HTERT RPE-1 (cell line): ENCODE data around the gene NAB2.
"Not testable (repeated sequence)": the region's sequence is repeated elsewhere in the genome, so short reads cannot be mapped to it uniquely, and the experiment has no call there.

Experiments
- in situ Hi-C: fragments of 300-500 bp; cut with MboI; formaldehyde crosslinking; loops from 4 replicates; pipeline ENCODE4 v1.14.3; 2020; ENCODE audit warnings: low sequenced_read_pairs

NAB2 gene

DNA sequence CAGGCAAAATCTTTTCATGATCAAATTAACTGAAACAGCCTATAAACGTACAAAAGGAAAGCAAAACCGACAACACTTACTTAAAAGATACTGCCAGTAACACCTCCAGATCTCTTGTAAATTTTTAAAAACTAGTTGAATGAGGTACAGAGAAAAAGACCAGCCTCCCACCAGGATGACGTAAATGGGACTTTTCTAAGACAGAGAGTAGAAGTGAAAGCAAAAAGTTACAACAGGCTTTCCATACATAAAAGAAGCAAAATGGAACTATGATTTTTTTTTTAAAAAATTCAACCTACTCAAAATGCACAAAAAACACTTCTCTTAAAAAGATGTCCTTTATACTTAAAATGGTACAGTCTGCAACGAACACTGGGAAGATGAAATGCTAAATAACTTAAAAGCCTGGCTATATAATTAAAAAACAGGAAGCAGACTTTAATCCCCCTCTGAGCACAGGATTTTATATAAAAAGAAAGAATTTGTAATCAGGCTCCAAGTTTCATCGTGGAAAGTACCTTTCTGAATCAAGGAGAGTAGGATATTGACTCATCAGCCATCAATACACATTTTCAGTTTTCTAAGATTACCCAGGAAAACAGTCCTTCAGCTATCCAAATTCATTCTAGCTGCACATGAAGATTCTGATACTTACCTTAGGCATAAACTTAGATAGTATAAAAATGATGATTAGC lies 24.8 kb upstream of the NAB2 start:
- in situ Hi-C loops, result no loop called here

DNA sequence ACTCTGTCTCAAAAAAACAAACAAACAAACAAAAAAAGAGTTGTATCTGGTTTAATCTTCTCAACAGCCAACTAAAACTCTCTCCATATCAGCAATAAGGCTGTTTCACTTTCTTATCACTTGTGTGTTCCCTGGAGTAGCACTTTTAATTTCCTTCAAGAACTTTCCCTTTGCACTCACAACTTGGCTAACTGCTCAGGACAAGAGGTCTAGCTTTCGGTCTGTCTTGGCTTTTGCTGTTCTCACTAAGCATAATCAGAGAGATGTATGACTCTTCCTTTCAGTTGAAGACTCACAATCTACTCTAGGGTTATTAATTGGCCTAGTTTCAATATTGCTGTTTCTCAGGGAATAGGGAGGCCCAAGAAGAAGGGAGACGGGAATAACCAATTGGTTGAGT lies 22.7 kb upstream of the NAB2 start:
- in situ Hi-C loops, result no loop called here

DNA sequence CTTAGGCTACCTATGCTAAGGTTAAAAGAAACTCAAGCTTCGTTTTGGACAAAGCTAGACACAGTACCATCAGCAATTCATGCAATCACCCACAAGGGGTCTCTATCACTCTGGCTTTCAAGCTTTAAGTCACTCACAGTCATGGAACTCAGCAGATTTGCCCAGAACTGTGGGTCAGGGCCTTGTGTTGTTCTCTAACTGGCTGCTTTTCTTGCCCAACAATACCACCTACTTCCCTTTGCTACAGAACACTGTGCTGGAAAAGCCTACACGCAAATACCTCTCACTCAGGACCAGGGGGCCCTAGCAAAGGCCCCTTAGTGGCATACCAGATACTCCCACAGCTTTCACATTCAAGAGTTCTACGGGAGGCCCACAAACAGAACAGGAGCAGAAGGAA lies 19.4 kb upstream of the NAB2 start:
- in situ Hi-C loops, result no loop called here

DNA sequence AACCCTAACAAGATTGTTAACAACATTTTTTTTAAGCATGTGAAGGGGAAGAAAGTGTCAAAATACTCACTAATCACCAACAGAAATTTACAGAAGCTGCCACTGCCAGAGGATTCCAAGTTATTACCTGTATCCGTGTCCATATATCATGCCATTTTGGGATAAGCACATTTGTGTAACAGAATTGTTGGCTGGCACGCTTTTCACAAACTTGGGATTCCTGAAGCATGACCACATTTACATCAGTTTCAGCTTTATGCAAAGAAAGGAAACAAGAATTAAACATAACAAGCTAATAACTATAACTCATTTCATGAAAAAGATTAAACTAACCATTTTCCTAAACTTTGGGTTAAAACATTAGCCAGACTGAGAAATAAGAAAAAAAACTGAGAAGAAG lies 16.3 kb upstream of the NAB2 start:
- in situ Hi-C loops, result no loop called here

DNA sequence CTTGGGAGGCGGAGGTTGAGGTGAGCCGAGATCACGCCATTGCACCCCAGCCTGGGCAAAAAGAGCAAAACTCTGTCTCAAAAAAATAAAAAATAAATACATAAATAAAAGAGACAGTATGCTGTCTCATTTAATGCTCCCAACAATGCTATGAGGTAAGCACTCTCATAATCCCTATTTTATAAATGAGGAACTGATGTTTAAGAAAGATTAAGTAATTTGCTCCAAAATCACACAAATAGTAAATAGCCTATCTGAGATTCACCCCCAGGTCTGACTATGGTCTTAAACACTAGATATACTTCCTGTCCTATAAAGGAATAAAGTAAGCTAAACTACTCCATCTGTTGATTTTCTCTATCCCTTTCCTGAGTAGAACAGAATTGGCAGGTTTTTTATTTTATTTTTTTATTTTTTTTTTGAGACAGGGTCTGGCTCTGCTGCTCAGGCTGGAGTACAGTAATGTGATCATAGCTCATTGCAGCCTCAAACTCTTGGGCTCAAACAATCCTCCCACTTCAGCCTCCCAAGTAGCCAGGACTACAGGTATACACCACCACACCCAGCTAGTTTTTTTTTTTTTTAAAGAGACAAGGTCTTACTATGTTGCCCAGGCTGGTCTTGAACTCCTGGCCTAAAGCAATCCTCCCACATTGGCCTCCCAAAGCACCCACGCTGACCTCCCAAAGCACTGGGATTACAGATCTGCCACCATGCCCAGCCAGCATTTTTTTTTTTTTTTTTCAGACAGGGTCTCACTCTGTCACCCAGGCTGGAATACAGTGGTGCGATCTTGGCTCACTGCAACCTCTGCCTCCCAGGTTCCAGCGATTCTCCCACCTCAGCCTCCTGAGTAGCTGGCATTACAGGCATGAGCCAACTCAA lies 15.1 kb upstream of the NAB2 start:
- in situ Hi-C loops, result not testable (repeated sequence)

DNA sequence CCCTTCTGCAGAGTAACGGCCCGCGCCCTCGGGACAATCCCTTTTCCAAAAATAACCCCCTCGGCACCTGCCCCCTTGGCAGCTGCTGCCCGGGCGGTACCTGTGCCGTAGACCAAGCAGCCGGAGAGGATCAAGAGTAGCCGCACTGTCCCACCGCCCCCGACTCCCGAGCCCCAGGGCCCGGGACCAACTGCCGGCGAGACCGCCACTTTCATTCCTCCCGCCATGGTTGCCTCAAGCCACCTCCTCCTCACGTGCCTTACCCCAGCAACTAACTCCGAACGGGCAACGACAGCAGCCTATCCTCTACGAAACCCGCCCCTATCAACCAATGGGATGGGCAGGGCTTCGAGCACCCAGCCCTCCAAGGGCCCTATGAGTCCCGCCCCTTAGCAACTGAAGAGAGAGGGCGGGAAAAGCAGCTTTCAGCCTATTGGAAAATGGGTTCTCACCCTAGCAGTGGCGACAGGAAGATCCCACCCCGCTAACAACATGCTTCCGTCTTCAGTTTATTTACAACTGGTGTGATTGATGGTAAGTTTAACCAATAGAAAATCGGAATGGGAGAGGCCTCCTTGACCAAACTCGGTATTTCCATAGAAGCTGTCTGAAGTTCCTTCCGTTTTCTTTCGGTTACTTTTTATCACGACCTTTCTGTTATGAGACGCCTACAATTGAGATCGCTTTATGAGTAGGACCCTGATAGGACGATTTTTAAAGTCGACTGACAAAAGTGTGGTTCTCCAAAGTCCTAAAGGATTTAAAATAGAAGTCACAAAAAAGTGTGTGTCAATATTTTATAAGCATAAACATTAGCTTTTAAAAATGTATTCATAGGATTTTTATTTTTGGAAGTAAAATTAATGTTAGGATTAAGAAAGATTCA lies 10.2 kb upstream of the NAB2 start, which contains the start of gene NEMP1:
TSS of gene NEMP1 (minus strand) at position 273 of the 886 bp plus-strand sequence. CDS start at position 227, 46 bp downstream.
- in situ Hi-C loops, result no loop called here

DNA sequence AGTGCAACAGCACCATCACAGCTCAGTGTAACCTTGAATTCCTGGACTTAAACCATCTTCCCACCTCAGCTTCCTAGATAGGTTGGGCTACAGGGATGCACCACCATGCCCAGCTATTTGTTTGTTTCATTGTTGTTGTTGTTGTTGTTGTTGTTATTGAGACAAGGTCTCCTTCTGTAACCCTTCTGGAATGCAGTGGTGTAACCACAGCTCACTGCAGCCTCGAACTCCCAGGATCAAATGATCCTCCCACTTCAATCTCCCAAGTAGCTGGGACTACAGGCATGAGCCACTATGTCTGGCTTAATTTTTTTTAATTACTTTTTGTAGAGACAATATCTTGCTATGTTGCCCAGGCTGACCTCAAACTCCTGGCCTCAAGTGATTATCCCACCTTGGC lies 9.1 kb upstream of the NAB2 start:
- in situ Hi-C loops, result no loop called here

DNA sequence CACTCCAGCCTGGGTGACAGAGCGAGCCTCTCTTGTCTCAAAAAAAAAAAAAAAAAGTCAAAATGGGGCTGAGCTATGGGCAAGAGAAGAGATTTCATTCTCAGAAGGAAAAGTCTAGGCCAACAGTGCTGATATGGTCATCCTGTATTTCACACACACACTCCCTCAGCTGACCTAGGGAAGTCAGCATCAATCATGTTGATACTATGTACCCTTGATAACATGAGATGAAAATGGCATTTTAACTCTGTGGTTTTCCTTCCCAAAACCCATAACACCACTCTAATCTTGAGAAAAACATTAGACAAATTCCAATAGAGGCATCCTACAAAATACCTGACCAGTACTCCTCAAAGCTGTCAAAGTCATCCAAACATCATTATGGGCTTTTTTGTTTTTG lies 8.1 kb upstream of the NAB2 start:
- in situ Hi-C loops, result no loop called here

DNA sequence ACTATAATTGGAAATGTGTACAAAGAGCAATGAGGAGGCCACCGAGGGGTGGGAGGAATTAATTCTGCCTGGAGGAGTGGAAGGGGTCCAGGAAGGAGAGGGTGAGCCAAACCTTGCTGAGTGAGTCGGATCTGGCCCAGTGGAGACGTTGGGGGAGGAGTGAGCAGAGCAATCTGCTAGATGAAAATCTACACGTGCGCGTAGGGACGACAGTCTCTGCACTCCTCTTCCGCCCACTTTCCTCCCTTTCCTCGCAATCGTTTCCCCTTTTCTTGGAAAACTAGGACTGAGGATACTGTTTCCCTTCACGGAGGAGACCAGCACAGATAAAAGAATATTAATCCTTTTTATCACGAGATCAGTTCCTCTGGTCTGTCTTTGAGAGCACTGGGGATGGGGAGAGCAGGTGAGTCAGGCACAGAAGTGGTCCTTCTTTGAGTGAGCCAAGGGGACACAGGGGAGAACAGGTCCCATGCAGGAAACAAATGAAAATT lies 2.9 kb upstream of the NAB2 start:
- in situ Hi-C loops, result no loop called here

DNA sequence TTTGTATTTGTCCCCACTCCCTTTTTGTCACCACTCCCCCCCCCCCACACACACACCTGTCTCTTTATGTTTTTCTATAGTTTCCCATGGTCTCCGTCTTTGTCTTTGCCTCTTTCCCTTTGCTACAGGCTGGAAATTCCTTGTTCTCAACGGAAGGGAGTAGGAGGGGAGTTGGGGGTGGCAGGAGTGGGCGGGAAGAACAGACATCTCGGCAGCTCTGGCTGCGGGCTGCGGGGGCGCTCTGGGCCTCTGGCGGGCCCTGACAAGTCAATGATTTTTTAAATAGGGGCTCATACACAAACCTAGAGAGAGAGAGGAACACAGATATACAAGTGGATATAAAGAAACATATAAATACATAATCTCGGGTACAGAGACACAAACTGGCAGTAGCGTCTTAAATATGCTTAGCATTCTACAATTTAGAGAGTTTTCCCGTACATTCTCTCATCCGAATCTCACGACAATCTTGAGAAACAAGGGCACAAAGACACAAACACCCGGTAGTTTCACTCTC lies 2.4 kb upstream of the NAB2 start:
- in situ Hi-C loops, result no loop called here

DNA sequence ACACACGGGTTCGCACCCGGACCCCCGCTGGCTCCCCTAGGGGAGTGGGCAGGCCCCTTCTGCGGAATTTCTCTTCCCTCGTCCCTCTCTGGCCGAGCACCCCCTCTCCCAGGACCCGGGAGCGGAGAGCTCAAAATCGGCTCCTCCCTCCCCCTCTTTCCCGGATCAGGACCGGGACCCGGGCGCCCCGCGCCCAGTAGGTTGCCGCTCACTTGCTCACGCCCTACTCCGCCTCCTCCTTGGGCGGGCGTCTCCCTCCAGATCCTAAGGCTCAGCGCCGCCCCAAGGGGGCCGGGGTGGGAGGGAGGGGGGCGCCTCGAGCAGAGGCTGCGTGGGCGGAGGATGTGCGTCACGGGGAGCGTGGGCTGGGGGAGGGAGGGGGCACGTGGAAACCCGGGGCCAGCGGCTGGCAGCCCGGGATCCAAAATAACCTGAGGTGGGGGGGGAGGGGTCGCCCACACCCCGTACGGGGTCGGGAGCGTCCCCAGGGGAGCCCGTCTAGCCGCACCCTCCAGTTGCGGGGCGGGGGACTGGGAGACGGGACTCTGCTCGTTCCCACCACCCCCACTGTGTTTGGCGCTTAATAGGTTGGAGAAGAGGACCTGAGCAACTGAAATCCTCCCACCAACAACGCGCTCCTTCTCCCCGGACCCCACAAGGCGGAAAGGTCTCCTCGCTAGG lies 1.8 kb upstream of the NAB2 start:
- in situ Hi-C loops, result no loop called here

DNA sequence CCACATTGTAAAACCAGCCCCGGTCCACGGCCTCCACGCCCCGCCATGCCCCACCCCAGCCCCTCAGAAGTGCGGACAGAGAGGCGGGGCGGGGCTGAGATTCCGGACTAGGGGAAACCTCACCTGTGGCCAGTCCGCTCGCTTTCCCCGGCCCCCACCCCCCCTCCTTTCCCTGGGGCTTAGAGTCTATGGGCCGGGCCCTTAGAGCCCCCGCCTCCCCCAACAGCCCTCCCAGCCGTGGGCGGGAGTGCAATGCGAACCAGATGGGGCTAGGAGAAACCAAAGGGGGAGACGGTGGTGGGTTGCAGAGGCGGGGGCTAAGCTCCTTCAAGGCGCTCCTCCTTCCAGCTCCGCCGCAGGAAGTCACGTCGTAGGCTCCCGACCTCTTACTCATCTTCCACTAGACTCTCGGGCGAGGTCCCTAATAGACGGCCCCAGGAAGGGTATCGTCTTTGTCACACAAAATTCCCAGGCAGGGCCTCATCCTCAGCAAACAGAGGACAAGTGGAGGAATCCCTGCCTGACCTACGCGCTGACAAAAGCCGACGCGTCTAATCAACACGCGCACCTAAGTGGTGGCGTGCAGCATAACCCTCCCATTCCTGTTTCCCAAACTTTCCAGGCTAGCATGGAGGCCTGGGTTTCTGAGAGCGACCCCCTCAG lies 1.1 kb upstream of the NAB2 start:
- in situ Hi-C loops, result no loop called here

DNA sequence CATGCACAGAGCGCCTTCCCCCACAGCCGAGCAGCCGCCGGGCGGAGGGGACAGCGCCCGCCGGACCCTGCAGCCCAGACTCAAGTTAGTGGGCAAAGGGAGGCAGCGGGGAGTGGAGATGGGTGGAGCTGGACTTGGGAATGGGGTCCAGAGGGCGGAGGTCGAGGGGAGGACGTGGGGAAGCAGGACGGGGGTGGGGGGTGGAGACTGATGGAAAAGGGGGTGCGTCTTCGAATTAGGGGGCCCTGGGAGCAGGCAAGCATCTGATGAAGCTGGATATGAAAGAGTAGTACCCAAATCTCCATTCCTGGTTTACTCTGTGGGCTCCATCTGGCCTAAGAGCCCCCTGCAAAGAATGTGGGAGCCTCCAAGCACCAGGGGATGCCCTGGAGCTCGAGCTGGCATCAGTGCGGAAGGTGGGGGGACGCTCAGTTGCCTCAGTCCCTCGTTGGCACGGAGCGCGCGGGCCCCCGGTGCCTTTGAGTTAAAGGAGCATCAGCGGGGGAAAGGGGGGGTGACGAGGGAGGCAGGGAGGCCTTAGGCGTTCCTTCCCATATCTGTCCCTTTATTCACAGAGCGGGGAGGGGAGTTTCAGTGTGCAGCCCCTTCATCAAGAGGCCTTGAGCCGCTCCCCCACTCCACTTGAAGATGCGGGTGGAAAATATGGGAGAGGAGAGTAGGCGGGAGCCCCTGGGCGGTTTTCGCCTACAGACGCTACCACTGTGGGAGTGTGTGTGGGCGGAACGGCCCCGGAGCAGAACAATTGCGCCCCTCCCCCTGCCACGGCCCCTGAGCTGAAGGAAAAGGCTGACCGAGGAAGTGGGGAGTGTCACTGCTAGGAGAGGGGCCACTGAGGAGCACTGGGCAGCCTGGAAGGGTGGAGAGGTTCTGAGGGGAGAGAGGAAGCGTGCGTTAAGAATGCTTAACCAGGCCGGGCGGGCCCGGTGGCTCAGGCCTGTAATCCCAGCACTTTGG lies 644 bp downstream of the NAB2 start:
- in situ Hi-C loops, result no loop called here

DNA sequence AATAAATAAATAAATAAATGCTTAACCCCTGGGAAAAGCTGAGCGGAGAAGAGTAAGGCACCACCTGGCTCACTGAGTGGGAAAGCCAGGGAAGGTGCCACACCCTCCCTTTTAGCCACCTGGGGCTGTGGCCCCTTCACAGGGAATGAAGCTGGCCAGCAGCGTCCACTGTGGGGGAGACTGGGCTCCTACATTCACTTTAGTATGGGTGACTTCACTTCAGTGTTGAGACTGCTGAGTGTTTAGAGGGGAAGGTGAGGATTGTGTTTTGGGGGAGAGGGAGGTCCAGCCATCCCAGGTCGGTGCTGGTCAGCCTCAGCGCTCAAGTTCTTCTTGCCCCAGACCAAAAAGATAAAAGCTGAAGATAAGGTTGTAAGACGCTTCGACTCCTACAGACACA lies 1.6 kb downstream of the NAB2 start:
- in situ Hi-C loops, result no loop called here

DNA sequence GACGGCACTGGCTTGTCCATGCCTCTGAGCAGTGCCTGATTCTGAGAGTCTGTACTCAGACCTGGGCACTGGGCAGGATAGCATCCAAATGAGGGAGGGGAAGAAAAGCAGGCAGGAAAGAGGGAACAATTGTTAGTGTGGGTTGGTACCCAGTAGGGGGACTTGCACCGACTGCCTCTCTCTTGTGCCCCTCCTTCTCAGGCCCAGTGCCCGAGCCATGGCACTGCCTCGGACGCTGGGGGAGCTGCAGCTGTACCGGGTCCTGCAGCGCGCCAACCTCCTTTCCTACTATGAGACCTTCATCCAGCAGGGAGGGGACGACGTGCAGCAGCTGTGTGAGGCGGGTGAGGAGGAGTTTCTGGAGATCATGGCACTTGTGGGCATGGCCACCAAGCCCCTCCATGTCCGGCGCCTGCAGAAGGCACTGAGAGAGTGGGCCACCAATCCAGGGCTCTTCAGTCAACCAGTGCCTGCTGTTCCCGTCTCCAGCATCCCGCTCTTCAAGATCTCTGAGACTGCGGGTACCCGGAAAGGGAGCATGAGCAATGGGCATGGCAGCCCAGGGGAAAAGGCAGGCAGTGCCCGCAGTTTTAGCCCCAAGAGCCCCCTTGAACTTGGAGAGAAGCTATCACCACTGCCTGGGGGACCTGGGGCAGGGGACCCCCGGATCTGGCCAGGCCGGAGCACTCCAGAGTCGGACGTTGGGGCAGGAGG lies 2.2 kb downstream of the NAB2 start:
- in situ Hi-C loops, result no loop called here

DNA sequence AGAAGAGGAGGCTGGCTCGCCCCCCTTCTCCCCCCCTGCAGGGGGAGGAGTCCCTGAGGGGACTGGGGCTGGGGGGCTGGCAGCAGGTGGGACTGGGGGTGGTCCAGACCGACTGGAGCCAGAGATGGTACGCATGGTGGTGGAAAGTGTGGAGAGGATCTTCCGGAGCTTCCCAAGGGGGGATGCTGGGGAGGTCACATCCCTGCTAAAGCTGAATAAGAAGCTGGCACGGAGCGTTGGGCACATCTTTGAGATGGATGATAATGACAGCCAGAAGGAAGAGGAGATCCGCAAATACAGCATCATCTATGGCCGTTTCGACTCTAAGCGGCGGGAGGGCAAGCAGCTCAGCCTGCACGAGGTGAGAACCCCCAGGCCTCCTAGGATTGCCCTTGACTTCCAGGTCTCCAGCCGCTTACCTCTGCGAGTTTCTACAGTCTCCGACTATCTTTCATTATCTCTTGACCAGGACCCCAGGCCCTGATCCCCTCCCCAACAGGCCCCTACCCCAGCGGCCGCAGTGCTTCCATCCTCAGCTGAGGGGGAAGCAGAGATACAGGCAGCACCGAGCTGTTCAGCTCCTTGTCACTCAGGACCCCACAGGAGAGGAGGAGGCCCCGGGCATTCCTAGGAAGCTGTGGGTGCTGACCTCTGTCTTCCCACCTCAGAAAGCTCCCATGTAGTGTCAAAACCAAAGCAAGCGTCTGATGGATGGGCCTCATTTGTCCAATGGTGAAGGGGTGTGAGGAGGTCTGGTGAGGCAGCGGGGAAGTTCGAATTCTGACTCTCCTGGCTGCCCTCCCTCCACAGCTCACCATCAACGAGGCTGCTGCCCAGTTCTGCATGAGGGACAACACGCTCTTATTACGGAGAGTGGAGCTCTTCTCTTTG lies 3.0 kb downstream of the NAB2 start:
- in situ Hi-C loops, result no loop called here

DNA sequence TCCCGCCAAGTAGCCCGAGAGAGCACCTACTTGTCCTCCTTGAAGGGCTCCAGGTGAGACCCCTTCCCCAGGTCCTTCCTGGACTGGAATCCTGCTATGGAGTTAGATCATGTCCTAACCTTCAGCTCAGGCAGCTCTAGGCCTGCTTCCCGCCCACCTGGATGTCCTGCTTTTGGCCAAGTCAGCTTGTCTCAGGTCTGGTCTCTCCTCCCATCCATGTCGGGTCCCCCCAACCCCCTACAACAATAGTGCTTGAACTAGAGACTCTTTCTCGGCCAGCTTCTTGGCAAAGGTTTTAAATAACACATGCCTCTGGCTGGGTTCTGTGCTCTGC lies 3.6 kb downstream of the NAB2 start:
- in situ Hi-C loops, result no loop called here
